ENCODE data around the gene AP3D1. TPM values are rescaled to one million over a fixed set of nuclear protein-coding genes. Genes with fewer than 3 reads are reported as not detected.

The AP3D1 gene
- total RNA-seq, 1 donor from 2014 or later = 109 TPM

DNA sequence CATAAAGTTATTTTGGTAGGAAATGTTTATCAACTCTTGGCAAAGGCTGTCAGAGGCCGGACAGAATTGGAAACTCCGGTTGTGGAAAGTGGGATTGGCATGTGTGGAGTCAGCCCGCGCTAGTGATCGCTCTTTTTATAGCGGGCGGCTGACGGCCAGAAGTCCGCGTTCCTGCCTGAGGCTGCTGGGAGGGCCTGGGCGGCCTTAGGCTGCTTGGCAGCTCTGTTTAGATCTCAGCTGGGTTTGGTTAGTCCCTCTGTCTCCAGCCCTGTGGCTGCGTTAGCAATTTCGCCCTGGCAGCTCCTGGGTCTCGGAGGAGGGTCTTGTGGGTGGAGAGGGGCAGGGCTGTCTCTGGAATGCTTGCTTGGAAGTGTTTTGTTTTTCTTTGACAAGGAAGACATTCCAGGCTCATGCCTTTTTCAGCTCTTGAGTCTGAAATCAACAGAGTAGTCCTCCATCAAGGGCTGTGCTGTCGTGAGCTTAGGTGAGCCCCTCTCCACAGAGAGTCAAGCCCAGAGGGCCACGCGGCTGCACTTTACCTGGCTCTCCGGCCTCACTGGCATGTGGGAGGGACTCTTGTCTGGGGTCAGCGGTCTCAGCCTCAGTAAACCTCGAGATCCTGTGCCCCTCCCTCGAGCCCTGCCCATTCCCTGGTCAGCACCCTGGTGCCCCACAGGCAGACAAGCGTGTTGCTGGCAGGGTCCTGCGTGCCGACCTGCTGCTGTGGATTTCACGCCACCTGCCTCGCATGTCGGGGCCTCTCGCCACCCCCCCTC is 34.9 kb upstream of the AP3D1 start:
- TF ChIP-seq, protein P1, sequence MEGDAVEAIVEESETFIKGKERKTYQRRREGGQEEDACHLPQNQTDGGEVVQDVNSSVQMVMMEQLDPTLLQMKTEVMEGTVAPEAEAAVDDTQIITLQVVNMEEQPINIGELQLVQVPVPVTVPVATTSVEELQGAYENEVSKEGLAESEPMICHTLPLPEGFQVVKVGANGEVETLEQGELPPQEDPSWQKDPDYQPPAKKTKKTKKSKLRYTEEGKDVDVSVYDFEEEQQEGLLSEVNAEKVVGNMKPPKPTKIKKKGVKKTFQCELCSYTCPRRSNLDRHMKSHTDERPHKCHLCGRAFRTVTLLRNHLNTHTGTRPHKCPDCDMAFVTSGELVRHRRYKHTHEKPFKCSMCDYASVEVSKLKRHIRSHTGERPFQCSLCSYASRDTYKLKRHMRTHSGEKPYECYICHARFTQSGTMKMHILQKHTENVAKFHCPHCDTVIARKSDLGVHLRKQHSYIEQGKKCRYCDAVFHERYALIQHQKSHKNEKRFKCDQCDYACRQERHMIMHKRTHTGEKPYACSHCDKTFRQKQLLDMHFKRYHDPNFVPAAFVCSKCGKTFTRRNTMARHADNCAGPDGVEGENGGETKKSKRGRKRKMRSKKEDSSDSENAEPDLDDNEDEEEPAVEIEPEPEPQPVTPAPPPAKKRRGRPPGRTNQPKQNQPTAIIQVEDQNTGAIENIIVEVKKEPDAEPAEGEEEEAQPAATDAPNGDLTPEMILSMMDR (IDR thresholded peaks at IDR 0.05) = no peak
- ATAC-seq = peak; percentile 78
- no peak overlapping the region for H3K4me3 ChIP-seq
- peak overlapping the region; percentile 75 for H3K27ac ChIP-seq
- H3K36me3 ChIP-seq = peaks cover 40% of the 10 kb centered on the region
- peak; percentile 83 for DNase-seq
- H3K4me1 ChIP-seq = peaks cover 46% of the 10 kb centered on the region
- H3K27me3 ChIP-seq = no peaks in the 10 kb centered on the region
- H3K9me3 ChIP-seq = no peaks in the 10 kb centered on the region
- intact Hi-C loops (cut with DNase I) = no loop called here

GRCh38 chr19:2185734-2186070 is 34.3 kb upstream of the AP3D1 start:
- H3K9me3 ChIP-seq = no peaks in the 10 kb centered on the region
- TF ChIP-seq, protein P1 (IDR thresholded peaks at IDR 0.05) = no peak
- DNase-seq (no peak), ATAC-seq (no peak)
- intact Hi-C loops (cut with DNase I) = no loop called here
- H3K27ac ChIP-seq = peak overlapping the region; percentile 75
- H3K4me1 ChIP-seq = peaks cover 46% of the 10 kb centered on the region
- H3K27me3 ChIP-seq = no peaks in the 10 kb centered on the region
- no peak overlapping the region for H3K4me3 ChIP-seq
- H3K36me3 ChIP-seq = peaks cover 40% of the 10 kb centered on the region

DNA sequence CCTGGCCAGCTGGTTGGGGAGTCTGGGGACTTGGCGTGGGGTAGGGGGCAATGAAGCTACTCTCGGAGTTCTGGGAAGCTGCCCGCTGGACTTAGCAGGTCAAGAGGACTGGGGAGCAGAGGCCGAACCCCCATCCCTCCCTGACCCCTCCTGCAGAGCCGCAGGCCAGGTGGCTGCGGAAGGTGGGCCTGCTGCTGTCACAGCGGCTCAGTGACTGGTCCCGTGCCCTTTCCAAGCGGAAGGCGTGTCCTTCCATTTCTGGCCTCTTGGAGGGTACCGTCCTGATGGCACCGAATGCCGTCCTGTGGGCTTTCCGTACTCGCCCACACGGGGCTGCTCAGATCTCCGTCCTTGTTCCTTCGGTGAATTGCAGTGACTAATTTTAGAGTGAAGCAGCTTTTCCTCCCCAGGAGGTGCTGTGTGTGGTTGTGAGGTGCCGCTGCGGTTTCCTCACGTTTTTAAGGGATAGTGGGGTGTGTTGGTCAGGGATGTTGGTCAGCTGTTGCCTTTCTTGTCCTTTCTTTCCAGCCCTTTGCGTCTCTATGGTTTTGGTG is 33.1 kb upstream of the AP3D1 start:
- H3K9me3 ChIP-seq = no peaks in the 10 kb centered on the region
- no peaks in the 10 kb centered on the region for H3K27me3 ChIP-seq
- no peak for DNase-seq
- H3K4me1 ChIP-seq = peaks cover 46% of the 10 kb centered on the region
- intact Hi-C loops (cut with DNase I) = no loop called here
- H3K36me3 ChIP-seq = peaks cover 36% of the 10 kb centered on the region
- TF ChIP-seq, protein P1 (IDR thresholded peaks at IDR 0.05) = no peak
- no peak overlapping the region for H3K27ac ChIP-seq
- ATAC-seq = no peak
- H3K4me3 ChIP-seq = no peak overlapping the region

DNA sequence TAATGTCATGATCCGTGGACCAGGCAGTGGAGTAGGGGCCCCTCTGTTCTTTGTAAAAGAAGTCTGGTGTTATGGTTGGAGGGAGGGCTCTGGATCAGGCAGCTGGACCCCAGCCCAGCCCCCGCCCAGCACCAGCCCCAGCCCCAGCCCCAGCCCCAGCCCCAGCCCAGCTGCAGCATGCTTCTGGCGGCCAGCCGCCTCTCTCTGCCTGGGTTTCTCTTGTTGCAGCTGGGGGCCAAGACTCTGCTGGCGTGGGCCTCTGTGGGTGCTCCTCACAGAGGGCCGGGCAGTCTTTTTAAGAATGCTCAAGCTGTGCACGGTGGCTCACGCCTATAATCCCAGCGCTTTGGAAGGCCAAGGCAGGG is 30.2 kb upstream of the AP3D1 start:
- Histone ChIP-seq H3K9me3 (no peaks in the 10 kb centered on the region), H3K27me3 (no peaks in the 10 kb centered on the region), H3K4me1 (peaks cover 25% of the 10 kb centered on the region), H3K27ac (no peak overlapping the region), H3K4me3 (no peak overlapping the region), H3K36me3 (peaks cover 23% of the 10 kb centered on the region)
- TF ChIP-seq, protein P1 (IDR thresholded peaks at IDR 0.05) = no peak
- intact Hi-C loops (cut with DNase I) = no loop called here
- DNase-seq = no peak
- no peak for ATAC-seq

GRCh38 chr19:2180881-2181632 is 29.7 kb upstream of the AP3D1 start:
- Histone ChIP-seq H3K4me3 (no peak overlapping the region), H3K36me3 (peaks cover 23% of the 10 kb centered on the region), H3K4me1 (peaks cover 22% of the 10 kb centered on the region), H3K27ac (no peak overlapping the region), H3K9me3 (no peaks in the 10 kb centered on the region), H3K27me3 (no peaks in the 10 kb centered on the region)
- DNase-seq (no peak), ATAC-seq (no peak)
- TF ChIP-seq, protein P1 (IDR thresholded peaks at IDR 0.05) = no peak
- intact Hi-C loops (cut with DNase I) = no loop called here

Measured in upper lobe of right lung (tissue), 1 donor.